HCT116 (cell line): ENCODE results near the gene SPTBN1. TPM values are rescaled to one million over a fixed set of nuclear protein-coding genes. Genes with fewer than 3 reads are reported as not detected.
"Not testable (repeated sequence)": the region's sequence is repeated elsewhere in the genome, so short reads cannot be mapped to it uniquely, and the experiment has no call there.

ENCODE experiments used
- ATAC-seq: fragments of 200-7000 bp; cut with Tn5 transposase; 2 replicates; pipeline ENCODE4 v1.9.1; 2020; ENCODE audit warnings: mild to moderate bottlenecking, moderate library complexity
- BruUV-seq: library from RNA; stranded (reverse); fragments of 400-500 nt; replicated peaks from 2 replicates; lab custom pipeline; 2021; lab: Mats Ljungman, UMichigan
- CTCF ChIA-PET: fragments of 300-600 bp; sonication (Branson Sonifier 250); formaldehyde crosslinking; loops from one replicate; lab custom pipeline; 2021; ENCODE audit warnings: antibody characterized with exemption; lab: Charles Lee
- POLR2A ChIA-PET: fragments of 300-600, 350-600 bp; sonication (Branson Sonifier 250); formaldehyde crosslinking; loops from one replicate; lab custom pipeline; 2021; ENCODE audit warnings: antibody characterized with exemption; lab: Charles Lee
- RAD21 ChIA-PET, 2 experiments: fragments of 300-600 bp; sonication (Branson Sonifier 250); formaldehyde crosslinking; loops; one replicate each; lab custom pipeline; 2023; ENCODE audit warnings: low total read pairs in 2 of 2; ENCODE audit not compliant: uncharacterized antibody in 2 of 2, unreplicated experiment in 2 of 2, low non-redundant PET in 1 of 2; lab: Charles Lee
- DNase-seq: peaks from one replicate; pipeline ENCODE4 v3.0.0-alpha.2; 2010; ENCODE audit warnings: low read depth, low spot score
- H2AFZ ChIP-seq: fragments of 200-600 bp; shearing (Covaris generic), sonication (generic); 2 replicates; pipeline ENCODE4 v1.6.1; 2017; ENCODE audit warnings: low read depth, mixed run types, mixed read lengths, antibody characterized with exemption, low read length; ENCODE audit not compliant: poor library complexity, severe bottlenecking
- H3K27ac ChIP-seq: 2 replicates; pipeline ENCODE4 v1.5.1; 2012; ENCODE audit warnings: low read depth, low read length
- H3K27me3 ChIP-seq: fragments of 200-600 bp; sonication (generic); 2 replicates; pipeline ENCODE4 v1.6.1; 2016; ENCODE audit warnings: mixed run types, low read length, mixed read lengths; ENCODE audit not compliant: insufficient read depth
- H3K36me3 ChIP-seq, 2 experiments: fragments of 200-500 bp in 1 of 2; fragments of 200-600 bp in 1 of 2; sonication (Bioruptor generic) in 1 of 2; sonication (generic) in 1 of 2; 2 replicates each; pipeline versions ENCODE4 v1.5.1 to v1.6.1; 2014 to 2016; ENCODE audit warnings: low read length in 2 of 2, inconsistent platforms in 1 of 2, mixed read lengths in 1 of 2, mixed run types in 1 of 2; ENCODE audit not compliant: insufficient read depth in 2 of 2, control insufficient read depth in 1 of 2
- H3K4me1 ChIP-seq, 2 experiments: fragments of 200-600 bp in 1 of 2; sonication (generic) in 1 of 2; 2 replicates each; pipeline versions ENCODE4 v1.5.1 to v1.6.1; 2012 to 2017; ENCODE audit warnings: low read length in 2 of 2, inconsistent platforms in 1 of 2, mild to moderate bottlenecking in 1 of 2, mixed read lengths in 1 of 2, mixed run types in 1 of 2, moderate library complexity in 1 of 2; ENCODE audit not compliant: insufficient read depth in 2 of 2, control insufficient read depth in 1 of 2
- H3K4me2 ChIP-seq: fragments of 200-600 bp; sonication (generic); 2 replicates; pipeline ENCODE4 v1.6.1; 2017; ENCODE audit warnings: mixed run types, low read length, mixed read lengths
- H3K4me3 ChIP-seq, 2 experiments: fragments of 200-600 bp in 1 of 2; sonication (generic) in 1 of 2; replicated peaks in 1 of 2; 2 replicates each; pipeline ENCODE4 v1.5.1; 2011 to 2016; ENCODE audit warnings: low read length in 2 of 2, control low read depth in 1 of 2, low read depth in 1 of 2, mild to moderate bottlenecking in 1 of 2, mixed read lengths in 1 of 2, mixed run types in 1 of 2
- H3K79me2 ChIP-seq: fragments of 200-600 bp; sonication (generic); 2 replicates; pipeline ENCODE4 v1.6.1; 2017; ENCODE audit warnings: mild to moderate bottlenecking, mixed run types, low read length, moderate library complexity, mixed read lengths; ENCODE audit not compliant: insufficient read depth
- H3K9ac ChIP-seq: fragments of 200-600 bp; sonication (generic); 2 replicates; pipeline ENCODE4 v1.6.1; 2016; ENCODE audit warnings: low read length, mixed read lengths
- H3K9me2 ChIP-seq: fragments of 200-600 bp; sonication (generic), shearing (Covaris generic); 2 replicates; pipeline ENCODE4 v1.6.1; 2017; ENCODE audit warnings: mixed run types, mild to moderate bottlenecking, moderate library complexity; ENCODE audit not compliant: insufficient read depth
- H3K9me3 ChIP-seq, 2 experiments: fragments of 200-500 bp in 1 of 2; fragments of 200-600 bp in 1 of 2; sonication (Bioruptor generic) in 1 of 2; sonication (generic) in 1 of 2; 2 replicates each; pipeline ENCODE4 v1.6.1; 2014 to 2017; ENCODE audit warnings: low read length in 2 of 2, mixed read lengths in 2 of 2, inconsistent platforms in 1 of 2, low read depth in 1 of 2, mild to moderate bottlenecking in 1 of 2, mixed run types in 1 of 2, moderate library complexity in 1 of 2; ENCODE audit not compliant: control insufficient read depth in 1 of 2, insufficient read depth in 1 of 2
- H4K20me1 ChIP-seq: fragments of 200-600 bp; sonication (generic), shearing (Covaris generic); 2 replicates; pipeline ENCODE4 v1.6.1; 2017; ENCODE audit warnings: mixed run types, mild to moderate bottlenecking, moderate library complexity; ENCODE audit not compliant: insufficient read depth
- ATF3 ChIP-seq: IDR thresholded peaks from 2 replicates; pipeline ENCODE4 v1.6.1; 2012
- CEBPB ChIP-seq: IDR thresholded peaks from 2 replicates; pipeline ENCODE4 v1.6.1; 2012; ENCODE audit warnings: low read depth
- EGR1 ChIP-seq: IDR thresholded peaks from 2 replicates; pipeline ENCODE4 v1.6.1; 2012; ENCODE audit warnings: low read depth
- ELF1 ChIP-seq: IDR thresholded peaks from 2 replicates; pipeline ENCODE4 v1.6.1; 2012; ENCODE audit warnings: low read depth, borderline replicate concordance
- EZH2 ChIP-seq: fragments of 200-600 bp; sonication (generic); IDR thresholded peaks from 2 replicates; pipeline ENCODE4 v1.6.1; 2017; ENCODE audit warnings: antibody characterized with exemption, mixed run types
- JUND ChIP-seq: IDR thresholded peaks from 2 replicates; pipeline ENCODE4 v1.6.1; 2012
- MAX ChIP-seq: IDR thresholded peaks from 2 replicates; pipeline ENCODE4 v1.6.1; 2012
- POLR2AphosphoS5 ChIP-seq: IDR thresholded peaks from 2 replicates; pipeline ENCODE4 v1.6.1; 2011; ENCODE audit warnings: mild to moderate bottlenecking, low read depth, low read length, moderate library complexity
- SIN3A ChIP-seq: IDR thresholded peaks from 2 replicates; pipeline ENCODE4 v1.6.1; 2012; ENCODE audit warnings: low read depth
- TCF7L2 ChIP-seq: IDR thresholded peaks from 2 replicates; pipeline ENCODE4 v1.7.0; 2011; ENCODE audit warnings: borderline replicate concordance, inconsistent platforms; ENCODE audit not compliant: insufficient read depth, insufficient read length; ENCODE audit errors: extremely low read depth
- ZFX ChIP-seq: fragments of 450-650 bp; IDR thresholded peaks from 2 replicates; pipeline ENCODE4 v1.6.1; 2017
- ZNF274 ChIP-seq: fragments of 200-500 bp; sonication (Bioruptor generic); IDR thresholded peaks from 2 replicates; pipeline ENCODE4 v1.6.1; 2014; ENCODE audit warnings: mild to moderate bottlenecking, low read depth, low read length, inconsistent platforms
- intact Hi-C: fragments of 100-400 bp; cut with micrococcal nuclease; formaldehyde crosslinking; loops from 2 replicates; pipeline ENCODE4 v1.10.0; 2022
- total RNA-seq: library from RNA; stranded (reverse); gene quantifications from one replicate; pipeline ENCODE4 v1.2.1, GENCODE V29; 2021; ENCODE audit not compliant: unreplicated experiment

SPTBN1 gene
- total RNA-seq, 1 experiment from 2014 or later = 84.4 TPM

- POLR2A ChIA-PET, H3K27me3 ChIP-seq, H3K36me3 ChIP-seq, CTCF ChIA-PET, H3K4me2 ChIP-seq, DNase-seq, H3K4me3 ChIP-seq, H3K27ac ChIP-seq, H4K20me1 ChIP-seq, H2AFZ ChIP-seq, H3K79me2 ChIP-seq, ATAC-seq, BruUV-seq, H3K9me3 ChIP-seq, H3K9ac ChIP-seq, RAD21 ChIA-PET, H3K9me2 ChIP-seq, intact Hi-C loops: not testable (repeated sequence)
- peaks cover 9 to 15% of the 10 kb centered on the region in 2 experiments for H3K4me1 ChIP-seq
Observed at GRCh38 chr2:54518016-54518415, 61.9 kb downstream of the SPTBN1 start.

DNA sequence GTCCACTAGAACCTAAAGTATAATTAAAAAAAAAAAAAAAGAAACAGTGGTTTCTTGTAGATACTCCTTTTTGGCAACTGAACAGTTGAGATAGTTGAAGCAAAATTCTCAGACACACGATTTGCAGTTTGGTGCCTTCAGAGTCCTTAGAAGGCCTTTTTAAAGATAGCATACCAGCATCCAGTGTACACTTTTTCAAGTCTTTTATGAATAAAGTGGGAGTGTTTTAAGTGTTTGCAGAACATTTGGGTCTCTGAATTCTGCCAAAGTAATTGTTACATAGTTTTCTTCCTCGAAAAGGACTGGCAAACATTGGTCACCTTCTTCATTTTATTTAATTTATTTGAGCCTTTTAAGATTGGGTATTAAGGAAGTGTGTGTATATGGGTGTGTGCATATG lies 62.3 kb downstream of the SPTBN1 start:
- Histone ChIP-seq H4K20me1 (no peaks in the 10 kb centered on the region), H3K4me3 (no peak overlapping the region), H3K27ac (no peak overlapping the region), H2AFZ (no peak overlapping the region), H3K36me3 (no peaks in the 10 kb centered on the region), H3K4me1 (peaks cover 9 to 15% of the 10 kb centered on the region in 2 experiments), H3K9ac (no peak overlapping the region), H3K9me3 (no peaks in the 10 kb centered on the region), H3K27me3 (no peaks in the 10 kb centered on the region), H3K4me2 (no peak overlapping the region), H3K9me2 (no peaks in the 10 kb centered on the region), H3K79me2 (no peaks in the 10 kb centered on the region)
- no TSS peak for BruUV-seq
- ATAC-seq (no peak), DNase-seq (no peak)
- ChIA-PET RAD21 (no interaction called here), POLR2A (no interaction called here), CTCF (no interaction called here)
- TF ChIP-seq CEBPB (no peak), ZFX (no peak), MAX (no peak), SIN3A (no peak), TCF7L2 (no peak), EZH2 (no peak), EGR1 (no peak), ATF3 (no peak), ZNF274 (no peak), JUND (no peak), POLR2AphosphoS5 (no peak), ELF1 (no peak)
- intact Hi-C loops = no loop called here
